Activated CD4-positive, alpha-beta T cell treated with anti-CD3 and anti-CD28 coated beads, Interleukin-2, amount 10 ng/mL, durations not matched to agents 7 days and 5 days (primary cell): ENCODE results near the gene SEPTIN3. TPM values are rescaled to one million over a fixed set of nuclear protein-coding genes. Genes with fewer than 3 reads are reported as not detected.
A peak's percentile ranks its signal among the peaks of the same experiment; 100 is the strongest.

ENCODE experiments used
- CTCF ChIA-PET: fragments of 350-600 bp; sonication (Branson Sonifier 250); formaldehyde crosslinking; loops from one replicate; lab custom pipeline; 2021; ENCODE audit warnings: antibody characterized with exemption; lab: Charles Lee
- POLR2A ChIA-PET: fragments of 350-600 bp; sonication (Branson Sonifier 250); formaldehyde crosslinking; loops from one replicate; lab custom pipeline; 2021; ENCODE audit warnings: antibody characterized with exemption; lab: Charles Lee
- DNase-seq: peaks from one replicate; pipeline ENCODE4 v3.0.0-alpha.2; 2020
- H3K27ac Mint-ChIP-seq: one replicate; pipeline ENCODE4 v1.8.0; 2021; ENCODE audit warnings: mild to moderate bottlenecking, moderate library complexity, mixed read lengths
- H3K27me3 Mint-ChIP-seq: one replicate; pipeline ENCODE4 v1.8.0; 2021; ENCODE audit warnings: mixed read lengths
- H3K36me3 Mint-ChIP-seq: one replicate; pipeline ENCODE4 v1.8.0; 2021; ENCODE audit warnings: low read depth, mixed read lengths
- H3K4me1 Mint-ChIP-seq: one replicate; pipeline ENCODE4 v1.8.0; 2021; ENCODE audit warnings: mixed read lengths
- H3K4me3 Mint-ChIP-seq: one replicate; pipeline ENCODE4 v1.8.0; 2021; ENCODE audit warnings: mild to moderate bottlenecking, moderate library complexity, mixed read lengths
- H3K9me3 Mint-ChIP-seq: one replicate; pipeline ENCODE4 v1.8.0; 2021; ENCODE audit warnings: mixed read lengths
- total RNA-seq, 2 experiments: library from RNA; stranded (reverse); gene quantifications; one replicate each; pipeline ENCODE4 v1.2.3, GENCODE V29; 2021

SEPTIN3 gene
- 1 to 10 TPM; 1.4 to 1.6 TPM for total RNA-seq

GRCh38 chr22:41969110-41969646 is at the start of gene SEPTIN3:
SEPTIN3 (plus strand) TSS chr22:41969443; CDS start chr22:41971493, 2,050 bp downstream.
- no peak within 1 kb of the TSS for H3K4me3 Mint-ChIP-seq
- no peak for DNase-seq
- ChIA-PET POLR2A (no interaction called here), CTCF (interaction anchor here (1.2 kb wide), 1 partner anchor 28 kb away, joined by 3 read pairs; no protein-coding TSS in a partner anchor)
- H3K4me1 Mint-ChIP-seq = peaks cover 5% of the 10 kb centered on the region
- peaks cover 7% of the 10 kb centered on the region for H3K27me3 Mint-ChIP-seq
- peak within 1 kb of the TSS; percentile 2 for H3K27ac Mint-ChIP-seq
- no peaks in the 10 kb centered on the region for H3K9me3 Mint-ChIP-seq
- H3K36me3 Mint-ChIP-seq = no peaks in the 10 kb centered on the region

GRCh38 chr22:41920271-41920976 is 48.8 kb upstream of the SEPTIN3 start:
- H3K27ac Mint-ChIP-seq = no peak overlapping the region
- no peak for DNase-seq
- POLR2A ChIA-PET = no interaction called here
- no peak overlapping the region for H3K4me3 Mint-ChIP-seq
- H3K36me3 Mint-ChIP-seq = no peaks in the 10 kb centered on the region
- no peaks in the 10 kb centered on the region for H3K9me3 Mint-ChIP-seq
- H3K27me3 Mint-ChIP-seq = peaks cover 36% of the 10 kb centered on the region
- CTCF ChIA-PET = interaction anchor here (0.9 kb wide), 1 partner anchor 15 kb away, joined by 3 read pairs; no protein-coding TSS in a partner anchor
- H3K4me1 Mint-ChIP-seq = peaks cover 23% of the 10 kb centered on the region

- Mint-ChIP-seq H3K27me3 (peaks cover 27% of the 10 kb centered on the region), H3K4me3 (no peak overlapping the region), H3K9me3 (no peaks in the 10 kb centered on the region), H3K27ac (no peak overlapping the region), H3K4me1 (peaks cover 24% of the 10 kb centered on the region), H3K36me3 (no peaks in the 10 kb centered on the region)
- ChIA-PET POLR2A (interaction anchor here (0.6 kb wide), 1 partner anchor 256 kb away, joined by 3 read pairs; no protein-coding TSS in a partner anchor), CTCF (interaction anchor here (2.1 kb wide), 1 partner anchor 19 kb away, joined by 9 read pairs; no protein-coding TSS in a partner anchor)
- DNase-seq = no peak
Observed at GRCh38 chr22:41922328-41922727, 46.9 kb upstream of the SEPTIN3 start.

GRCh38 chr22:41922940-41923594 is 46.2 kb upstream of the SEPTIN3 start:
- Mint-ChIP-seq H3K4me1 (peaks cover 21% of the 10 kb centered on the region), H3K36me3 (no peaks in the 10 kb centered on the region), H3K4me3 (no peak overlapping the region), H3K9me3 (no peaks in the 10 kb centered on the region), H3K27me3 (peaks cover 31% of the 10 kb centered on the region), H3K27ac (no peak overlapping the region)
- ChIA-PET POLR2A (no interaction called here), CTCF (interaction anchor here (1.3 to 2.1 kb wide), 3 partner anchors 18 to 177 kb away, joined by 3 to 9 read pairs (median 6); no protein-coding TSS in a partner anchor)
- DNase-seq = no peak

GRCh38 chr22:41923595-41924276 is 45.5 kb upstream of the SEPTIN3 start:
- Mint-ChIP-seq H3K27me3 (peaks cover 28% of the 10 kb centered on the region), H3K4me1 (peaks cover 17% of the 10 kb centered on the region), H3K9me3 (no peaks in the 10 kb centered on the region), H3K27ac (no peak overlapping the region), H3K4me3 (no peak overlapping the region), H3K36me3 (no peaks in the 10 kb centered on the region)
- CTCF ChIA-PET = interaction anchor here (0.5 to 2.4 kb wide), 6 partner anchors 14 to 716 kb away, joined by 3 to 19 read pairs (median 5); no protein-coding TSS in a partner anchor
- no peak for DNase-seq
- POLR2A ChIA-PET = interaction anchor here (0.6 kb wide), 1 partner anchor 90 kb away, joined by 4 read pairs; no protein-coding TSS in a partner anchor

- POLR2A ChIA-PET = no interaction called here
Observed at GRCh38 chr22:41925783-41926460, 43.3 kb upstream of the SEPTIN3 start.

GRCh38 chr22:41927813-41928212 is 41.4 kb upstream of the SEPTIN3 start:
- peak overlapping the region; percentile 78 for H3K27ac Mint-ChIP-seq
- no peaks in the 10 kb centered on the region for H3K36me3 Mint-ChIP-seq
- H3K9me3 Mint-ChIP-seq = no peaks in the 10 kb centered on the region
- no peak overlapping the region for H3K4me3 Mint-ChIP-seq
- ChIA-PET POLR2A (no interaction called here), CTCF (interaction anchor here (1.9 kb wide), 1 partner anchor 9 kb away, joined by 6 read pairs; no protein-coding TSS in a partner anchor)
- peaks cover 10% of the 10 kb centered on the region for H3K4me1 Mint-ChIP-seq
- no peak for DNase-seq
- H3K27me3 Mint-ChIP-seq = peaks cover 24% of the 10 kb centered on the region

More at GRCh38 chr22:41925783-41926460, 43.3 kb upstream of the SEPTIN3 start:
- no peak overlapping the region for H3K27ac Mint-ChIP-seq
- peaks cover 24% of the 10 kb centered on the region for H3K27me3 Mint-ChIP-seq
- peak overlapping the region; percentile 53 for H3K4me3 Mint-ChIP-seq
- peak; percentile 75 for DNase-seq
- CTCF ChIA-PET = interaction anchor here (0.5 to 2.4 kb wide), 27 partner anchors 9 to 411 kb away, joined by 3 to 19 read pairs (median 4); partner anchors contain the start of genes CENPM, NDUFA6 and SHISA8
- H3K4me1 Mint-ChIP-seq = peaks cover 11% of the 10 kb centered on the region
- H3K9me3 Mint-ChIP-seq = no peaks in the 10 kb centered on the region
- H3K36me3 Mint-ChIP-seq = no peaks in the 10 kb centered on the region

- peaks cover 24% of the 10 kb centered on the region for H3K27me3 Mint-ChIP-seq
- no peaks in the 10 kb centered on the region for H3K36me3 Mint-ChIP-seq
- peaks cover 10% of the 10 kb centered on the region for H3K4me1 Mint-ChIP-seq
- CTCF ChIA-PET = interaction anchor here (1.1 to 1.9 kb wide), 2 partner anchors 10 to 12 kb away, joined by 3 to 6 read pairs; no protein-coding TSS in a partner anchor
- no peaks in the 10 kb centered on the region for H3K9me3 Mint-ChIP-seq
- H3K27ac Mint-ChIP-seq = no peak overlapping the region
- H3K4me3 Mint-ChIP-seq = no peak overlapping the region
- POLR2A ChIA-PET = no interaction called here
- DNase-seq = no peak
Observed at GRCh38 chr22:41928593-41929417, 40.4 kb upstream of the SEPTIN3 start.

GRCh38 chr22:41929418-41929810 is 39.8 kb upstream of the SEPTIN3 start:
- no peaks in the 10 kb centered on the region for H3K9me3 Mint-ChIP-seq
- H3K4me3 Mint-ChIP-seq = no peak overlapping the region
- ChIA-PET POLR2A (no interaction called here), CTCF (interaction anchor here (0.7 to 1.1 kb wide), 2 partner anchors 11 to 90 kb away, joined by 3 to 5 read pairs; no protein-coding TSS in a partner anchor)
- H3K27me3 Mint-ChIP-seq = peaks cover 24% of the 10 kb centered on the region
- no peak for DNase-seq
- H3K36me3 Mint-ChIP-seq = no peaks in the 10 kb centered on the region
- H3K27ac Mint-ChIP-seq = no peak overlapping the region
- H3K4me1 Mint-ChIP-seq = peaks cover 10% of the 10 kb centered on the region

GRCh38 chr22:41931701-41932269 is 37.5 kb upstream of the SEPTIN3 start:
- peak overlapping the region; percentile 19 for H3K27ac Mint-ChIP-seq
- peaks cover 7% of the 10 kb centered on the region for H3K36me3 Mint-ChIP-seq
- ChIA-PET CTCF (no interaction called here), POLR2A (interaction anchor here (0.6 kb wide), 2 partner anchors 101 to 481 kb away, joined by 3 to 7 read pairs; no protein-coding TSS in a partner anchor)
- H3K4me1 Mint-ChIP-seq = peaks cover 4% of the 10 kb centered on the region
- no peak overlapping the region for H3K4me3 Mint-ChIP-seq
- no peaks in the 10 kb centered on the region for H3K9me3 Mint-ChIP-seq
- peaks cover 14% of the 10 kb centered on the region for H3K27me3 Mint-ChIP-seq
- no peak for DNase-seq

- Mint-ChIP-seq H3K9me3 (no peaks in the 10 kb centered on the region), H3K36me3 (peaks cover 12% of the 10 kb centered on the region), H3K27me3 (peaks cover 8% of the 10 kb centered on the region), H3K4me3 (no peak overlapping the region), H3K4me1 (peaks cover under 1% of the 10 kb centered on the region), H3K27ac (no peak overlapping the region)
- DNase-seq = no peak
- ChIA-PET POLR2A (no interaction called here), CTCF (no interaction called here)
Observed at GRCh38 chr22:41932353-41932752, 36.9 kb upstream of the SEPTIN3 start.
